Keratinocyte (primary cell): Measurements from ENCODE around the gene TRIM67. TPM values are rescaled to one million over a fixed set of nuclear protein-coding genes. Genes with fewer than 3 reads are reported as not detected.

Source experiments
- DNase-seq: peaks from one replicate; pipeline ENCODE4 v3.0.0-alpha.2; 2011; ENCODE audit warnings: low read depth, missing footprints, low spot score
- FAIRE-seq: peaks from 2 replicates; lab custom pipeline; 2011; peaks lifted over from hg19 to GRCh38; lab: Jason Lieb, UNC
- H2AFZ ChIP-seq: 2 replicates; pipeline ENCODE4 v1.6.0; 2012; ENCODE audit warnings: low read length, control low read depth, inconsistent platforms; ENCODE audit not compliant: control insufficient read depth
- H3K27ac ChIP-seq: 2 replicates; pipeline ENCODE4 v1.5.1; 2011; ENCODE audit warnings: low read length; ENCODE audit not compliant: control insufficient read depth, insufficient read depth
- H3K27me3 ChIP-seq: 3 replicates; pipeline ENCODE4 v1.6.0; 2011; ENCODE audit warnings: low read length; ENCODE audit not compliant: control insufficient read depth, insufficient read depth; ENCODE audit errors: extremely low read depth
- H3K36me3 ChIP-seq, 2 experiments: 2 replicates in 1 of 2; 3 replicates in 1 of 2; pipeline ENCODE4 v1.5.1; 2011; ENCODE audit warnings: low read length in 2 of 2, mild to moderate bottlenecking in 1 of 2; ENCODE audit not compliant: control insufficient read depth in 2 of 2, insufficient read depth in 2 of 2; ENCODE audit errors: extremely low read depth in 1 of 2
- H3K4me1 ChIP-seq: 3 replicates; pipeline ENCODE4 v1.5.1; 2011; ENCODE audit warnings: low read length; ENCODE audit not compliant: control insufficient read depth, insufficient read depth; ENCODE audit errors: extremely low read depth
- H3K4me2 ChIP-seq: 3 replicates; pipeline ENCODE4 v1.6.0; 2011; ENCODE audit warnings: low read depth, low read length; ENCODE audit not compliant: control insufficient read depth, insufficient read depth; ENCODE audit errors: extremely low read depth
- H3K4me3 ChIP-seq, 3 experiments: fragments of 200-600 bp in 1 of 3; sonication (generic) in 1 of 3; 2 replicates in 2 of 3; 3 replicates in 1 of 3; pipeline ENCODE4 v1.5.1; 2011 to 2016; ENCODE audit warnings: low read length in 3 of 3, mild to moderate bottlenecking in 3 of 3, control low read depth in 2 of 3, inconsistent platforms in 1 of 3, low read depth in 1 of 3, mixed read lengths in 1 of 3, mixed run types in 1 of 3, moderate library complexity in 1 of 3; ENCODE audit not compliant: control insufficient read depth in 2 of 3, insufficient read depth in 2 of 3; ENCODE audit errors: extremely low read depth in 1 of 3
- H3K79me2 ChIP-seq: 2 replicates; pipeline ENCODE4 v1.6.0; 2012; ENCODE audit warnings: low read length; ENCODE audit not compliant: control insufficient read depth, insufficient read depth
- H3K9ac ChIP-seq: 3 replicates; pipeline ENCODE4 v1.6.0; 2011; ENCODE audit warnings: low read length; ENCODE audit not compliant: control insufficient read depth, insufficient read depth; ENCODE audit errors: extremely low read depth
- H3K9me1 ChIP-seq: 3 replicates; pipeline ENCODE4 v1.6.0; 2011; ENCODE audit warnings: low read length; ENCODE audit not compliant: control insufficient read depth, insufficient read depth; ENCODE audit errors: extremely low read depth
- H3K9me3 ChIP-seq: 2 replicates; pipeline ENCODE4 v1.5.1; 2012; ENCODE audit warnings: low read depth, low read length; ENCODE audit not compliant: control insufficient read depth
- H4K20me1 ChIP-seq: 3 replicates; pipeline ENCODE4 v1.6.0; 2011; ENCODE audit warnings: low read length; ENCODE audit not compliant: control insufficient read depth, insufficient read depth; ENCODE audit errors: extremely low read depth
- EZH2 ChIP-seq: IDR thresholded peaks from one replicate; pipeline ENCODE4 v1.6.1; 2012; ENCODE audit warnings: inconsistent platforms, mild to moderate bottlenecking, low read length, moderate library complexity
- dilution Hi-C: fragments of 300-500 bp; cut with MboI; formaldehyde crosslinking; loops from one replicate; pipeline ENCODE4 v1.7.0; 2020; ENCODE audit warnings: low sequenced_read_pairs; ENCODE audit not compliant: extremely low pct_ligation_motif_present
- polyA plus RNA-seq, 5 experiments: library from polyadenylated mRNA; depleted of rRNA in 3 of 5; stranded (reverse) in 3 of 5; stranded (forward) in 1 of 5; unstranded in 1 of 5; fragments of >200 nt; gene quantifications; 1 replicate in 1 of 5; 2 replicates in 3 of 5; 3 replicates in 1 of 5; pipeline versions ENCODE4 v1.2.1 to v1.2.3, GENCODE V29; 2011 to 2012; ENCODE audit warnings: missing spikeins in 2 of 5, low read depth in 1 of 5, low replicate concordance in 1 of 5
- TF ChIP-seq, protein P1 (sequence below), 3 experiments: IDR thresholded peaks in 1 of 3; conservative IDR thresholded peaks in 1 of 3; optimal IDR thresholded peaks in 1 of 3; 2 replicates in 2 of 3; 3 replicates in 1 of 3; pipeline versions ENCODE3 to v1.5.1; 2011; ENCODE audit warnings: low read length in 3 of 3, mild to moderate bottlenecking in 3 of 3, moderate library complexity in 2 of 3, control low read depth in 1 of 3, inconsistent platforms in 1 of 3; ENCODE audit not compliant: insufficient read depth in 2 of 3; ENCODE audit errors: extremely low read depth in 1 of 3

The TRIM67 gene
- polyA plus RNA-seq, 1 donor (not counting 4 experiments of a cell fraction or from before 2014, with no cell fraction given): not detected

DNA sequence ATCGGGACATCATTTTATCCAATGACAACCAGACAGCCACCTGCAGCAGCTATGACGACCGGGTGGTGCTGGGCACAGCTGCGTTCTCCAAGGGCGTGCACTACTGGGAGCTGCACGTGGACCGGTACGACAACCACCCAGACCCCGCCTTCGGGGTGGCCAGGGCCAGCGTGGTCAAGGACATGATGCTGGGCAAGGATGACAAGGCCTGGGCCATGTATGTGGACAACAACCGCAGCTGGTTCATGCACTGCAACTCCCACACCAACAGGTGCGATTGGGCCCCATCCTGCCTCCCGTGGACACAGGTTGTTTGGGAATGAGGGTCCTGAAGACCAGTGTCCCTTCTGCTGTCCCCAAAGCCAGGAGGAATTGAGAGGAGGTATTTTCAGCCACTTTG, 47.1 kb downstream of the TRIM67 start:
- no peak for FAIRE-seq
- no peak overlapping the region for H3K9ac ChIP-seq
- no peaks in the 10 kb centered on the region for H4K20me1 ChIP-seq
- TF ChIP-seq, protein P1, sequence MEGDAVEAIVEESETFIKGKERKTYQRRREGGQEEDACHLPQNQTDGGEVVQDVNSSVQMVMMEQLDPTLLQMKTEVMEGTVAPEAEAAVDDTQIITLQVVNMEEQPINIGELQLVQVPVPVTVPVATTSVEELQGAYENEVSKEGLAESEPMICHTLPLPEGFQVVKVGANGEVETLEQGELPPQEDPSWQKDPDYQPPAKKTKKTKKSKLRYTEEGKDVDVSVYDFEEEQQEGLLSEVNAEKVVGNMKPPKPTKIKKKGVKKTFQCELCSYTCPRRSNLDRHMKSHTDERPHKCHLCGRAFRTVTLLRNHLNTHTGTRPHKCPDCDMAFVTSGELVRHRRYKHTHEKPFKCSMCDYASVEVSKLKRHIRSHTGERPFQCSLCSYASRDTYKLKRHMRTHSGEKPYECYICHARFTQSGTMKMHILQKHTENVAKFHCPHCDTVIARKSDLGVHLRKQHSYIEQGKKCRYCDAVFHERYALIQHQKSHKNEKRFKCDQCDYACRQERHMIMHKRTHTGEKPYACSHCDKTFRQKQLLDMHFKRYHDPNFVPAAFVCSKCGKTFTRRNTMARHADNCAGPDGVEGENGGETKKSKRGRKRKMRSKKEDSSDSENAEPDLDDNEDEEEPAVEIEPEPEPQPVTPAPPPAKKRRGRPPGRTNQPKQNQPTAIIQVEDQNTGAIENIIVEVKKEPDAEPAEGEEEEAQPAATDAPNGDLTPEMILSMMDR (optimal IDR thresholded peaks at IDR 0.05 in 1 of 3, IDR thresholded peaks at IDR 0.05 in 1 of 3, conservative IDR thresholded peaks at IDR 0.05 in 1 of 3; ENCODE audit: extremely low read depth in 1 of 3, insufficient read depth in 2 of 3, low read length in 3 of 3): no peak
- no peak for TF ChIP-seq EZH2
- no peaks in the 10 kb centered on the region for H3K9me1 ChIP-seq
- H3K4me2 ChIP-seq: no peak overlapping the region
- H3K36me3 ChIP-seq: no peaks in the 10 kb centered on the region
- no peak for DNase-seq
- H2AFZ ChIP-seq: no peak overlapping the region
- dilution Hi-C loops: no loop called here
- H3K27ac ChIP-seq: no peak overlapping the region
- no peaks in the 10 kb centered on the region for H3K79me2 ChIP-seq
- no peaks in the 10 kb centered on the region for H3K27me3 ChIP-seq
- H3K9me3 ChIP-seq: no peaks in the 10 kb centered on the region
- H3K4me1 ChIP-seq: peaks cover 4% of the 10 kb centered on the region
- H3K4me3 ChIP-seq: no peak overlapping the region

DNA sequence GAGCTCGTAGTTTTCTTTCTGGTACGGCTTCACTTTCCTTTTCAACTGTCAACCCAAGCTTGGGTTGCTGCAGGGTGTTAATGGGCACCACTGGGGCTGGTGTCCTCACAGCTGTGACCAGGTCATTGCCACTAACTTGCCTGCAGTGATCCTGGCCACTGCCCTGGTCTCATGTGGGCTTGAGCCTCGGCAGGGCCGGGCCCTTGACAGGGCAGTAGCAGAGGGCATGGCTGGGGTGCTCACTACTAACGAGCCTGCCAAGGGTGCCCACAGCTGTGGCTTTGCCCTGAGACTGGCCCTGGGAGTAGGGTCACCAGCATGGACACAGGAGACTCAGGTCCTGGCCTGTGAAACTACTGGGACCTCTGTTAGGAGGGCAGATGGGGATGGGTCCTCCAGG, 47.7 kb downstream of the TRIM67 start:
- H3K4me1 ChIP-seq: peaks cover 4% of the 10 kb centered on the region
- no peaks in the 10 kb centered on the region for H3K27me3 ChIP-seq
- H4K20me1 ChIP-seq: no peaks in the 10 kb centered on the region
- dilution Hi-C loops: no loop called here
- no peak overlapping the region for H3K4me2 ChIP-seq
- H3K9me3 ChIP-seq: no peaks in the 10 kb centered on the region
- H3K36me3 ChIP-seq: no peaks in the 10 kb centered on the region
- no peaks in the 10 kb centered on the region for H3K9me1 ChIP-seq
- no peak for FAIRE-seq
- no peak overlapping the region for H3K27ac ChIP-seq
- no peak overlapping the region for H3K4me3 ChIP-seq
- no peak for DNase-seq
- TF ChIP-seq, protein P1 (optimal IDR thresholded peaks at IDR 0.05 in 1 of 3, IDR thresholded peaks at IDR 0.05 in 1 of 3, conservative IDR thresholded peaks at IDR 0.05 in 1 of 3; ENCODE audit: extremely low read depth in 1 of 3, insufficient read depth in 2 of 3, low read length in 3 of 3): no peak
- no peak for TF ChIP-seq EZH2
- no peaks in the 10 kb centered on the region for H3K79me2 ChIP-seq
- no peak overlapping the region for H3K9ac ChIP-seq
- H2AFZ ChIP-seq: no peak overlapping the region
